ENCODE data around the gene TBC1D22A. TPM values are rescaled to one million over a fixed set of nuclear protein-coding genes. Genes with fewer than 3 reads are reported as not detected.

The TBC1D22A gene
- total RNA-seq, 1 donor from 2014 or later: 87.8 TPM

DNA sequence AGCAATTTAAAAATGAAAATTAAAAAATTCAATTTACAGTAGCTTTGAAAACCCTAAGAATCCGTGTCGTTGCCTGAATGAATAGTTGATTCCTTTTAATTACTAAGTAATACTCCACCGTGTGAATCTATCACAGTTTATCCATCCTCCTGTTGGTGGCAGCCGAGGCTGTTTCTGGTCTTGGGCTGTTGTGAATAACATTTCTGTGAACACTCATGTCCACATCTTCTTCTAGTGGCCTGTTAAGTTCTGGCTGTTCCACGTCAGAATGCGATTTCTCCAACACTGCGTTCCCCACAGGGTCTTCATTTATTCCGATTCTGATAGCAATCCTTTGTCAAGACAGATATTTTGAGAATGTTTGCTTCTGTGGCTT is 223.0 kb downstream of the TBC1D22A start:
- no peaks in the 10 kb centered on the region for H3K27me3 ChIP-seq
- no peaks in the 10 kb centered on the region for H3K4me1 ChIP-seq
- no peak for DNase-seq (ENCODE audit: low spot score in 2 of 2)
- H3K27ac ChIP-seq: no peak overlapping the region
- no peak overlapping the region for H3K4me3 ChIP-seq
- H3K36me3 ChIP-seq: peaks cover 0 to under 1% of the 10 kb centered on the region in 2 donors
- H3K9me3 ChIP-seq: no peaks in the 10 kb centered on the region
- intact Hi-C loops (cut with DNase I): no loop called here
- TF ChIP-seq, protein P1, sequence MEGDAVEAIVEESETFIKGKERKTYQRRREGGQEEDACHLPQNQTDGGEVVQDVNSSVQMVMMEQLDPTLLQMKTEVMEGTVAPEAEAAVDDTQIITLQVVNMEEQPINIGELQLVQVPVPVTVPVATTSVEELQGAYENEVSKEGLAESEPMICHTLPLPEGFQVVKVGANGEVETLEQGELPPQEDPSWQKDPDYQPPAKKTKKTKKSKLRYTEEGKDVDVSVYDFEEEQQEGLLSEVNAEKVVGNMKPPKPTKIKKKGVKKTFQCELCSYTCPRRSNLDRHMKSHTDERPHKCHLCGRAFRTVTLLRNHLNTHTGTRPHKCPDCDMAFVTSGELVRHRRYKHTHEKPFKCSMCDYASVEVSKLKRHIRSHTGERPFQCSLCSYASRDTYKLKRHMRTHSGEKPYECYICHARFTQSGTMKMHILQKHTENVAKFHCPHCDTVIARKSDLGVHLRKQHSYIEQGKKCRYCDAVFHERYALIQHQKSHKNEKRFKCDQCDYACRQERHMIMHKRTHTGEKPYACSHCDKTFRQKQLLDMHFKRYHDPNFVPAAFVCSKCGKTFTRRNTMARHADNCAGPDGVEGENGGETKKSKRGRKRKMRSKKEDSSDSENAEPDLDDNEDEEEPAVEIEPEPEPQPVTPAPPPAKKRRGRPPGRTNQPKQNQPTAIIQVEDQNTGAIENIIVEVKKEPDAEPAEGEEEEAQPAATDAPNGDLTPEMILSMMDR (IDR thresholded peaks at IDR 0.05): no peak

DNA sequence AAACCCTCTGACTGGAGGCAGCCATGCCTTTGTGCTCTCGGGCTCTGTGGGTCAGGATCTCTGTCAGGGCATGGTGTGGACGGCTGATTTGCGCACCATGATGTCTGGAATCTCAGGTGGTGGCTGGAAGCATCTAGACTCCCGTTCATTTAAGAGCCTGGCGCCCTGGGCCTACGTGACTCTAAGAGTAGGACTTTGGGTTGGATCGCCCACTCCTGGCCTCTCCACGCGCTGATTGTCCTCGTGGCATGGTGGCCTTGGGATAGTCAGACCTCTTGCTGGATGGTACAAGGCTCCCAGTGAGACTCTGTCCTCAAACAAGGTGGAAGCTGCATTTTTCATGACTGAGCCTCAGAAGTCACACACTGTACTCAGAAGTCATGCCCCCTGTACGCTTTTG is 224.3 kb downstream of the TBC1D22A start:
- no peak for DNase-seq (ENCODE audit: low spot score in 2 of 2)
- no peaks in the 10 kb centered on the region for H3K9me3 ChIP-seq
- H3K4me3 ChIP-seq: no peak overlapping the region
- TF ChIP-seq, protein P1 (IDR thresholded peaks at IDR 0.05): no peak
- intact Hi-C loops (cut with DNase I): no loop called here
- H3K4me1 ChIP-seq: no peaks in the 10 kb centered on the region
- no peak overlapping the region for H3K27ac ChIP-seq
- H3K27me3 ChIP-seq: no peaks in the 10 kb centered on the region
- H3K36me3 ChIP-seq: peaks cover 9 to 13% of the 10 kb centered on the region in 2 donors

DNA sequence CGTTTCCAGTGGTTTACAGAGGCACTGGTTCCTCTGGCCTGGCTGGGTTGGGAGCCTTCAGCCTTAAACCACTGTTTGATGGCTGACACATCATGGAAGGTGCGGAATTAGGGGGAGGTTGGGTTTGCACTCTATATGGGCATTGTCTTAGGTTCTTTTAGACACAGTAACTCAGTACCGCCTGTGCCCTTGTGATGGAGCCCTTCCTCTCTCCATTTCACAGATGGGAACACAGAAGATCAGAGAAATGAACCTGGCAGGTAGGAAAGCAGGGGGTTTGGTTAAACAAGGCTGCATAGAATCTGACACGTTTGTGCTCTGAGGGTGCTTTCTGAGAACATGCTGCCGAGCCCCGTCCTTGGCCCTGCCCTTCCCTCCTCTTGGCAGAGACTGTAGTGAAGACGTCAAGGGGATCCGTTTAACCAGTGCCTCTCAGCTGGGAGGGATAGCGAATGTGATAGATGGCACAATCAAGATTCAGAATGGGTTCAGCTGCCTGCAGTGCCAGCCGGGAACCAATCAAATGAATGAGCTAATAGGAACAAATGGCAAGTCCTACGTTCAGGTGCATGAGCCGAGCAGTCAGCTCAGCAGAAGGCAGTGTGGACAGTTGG is 228.6 kb downstream of the TBC1D22A start:
- Histone ChIP-seq H3K36me3 (peaks cover 9 to 20% of the 10 kb centered on the region in 2 donors), H3K4me3 (no peak overlapping the region), H3K27me3 (no peaks in the 10 kb centered on the region), H3K9me3 (no peaks in the 10 kb centered on the region), H3K27ac (no peak overlapping the region), H3K4me1 (no peaks in the 10 kb centered on the region)
- intact Hi-C loops (cut with DNase I): no loop called here
- no peak for DNase-seq (ENCODE audit: low spot score in 2 of 2)
- TF ChIP-seq, protein P1 (IDR thresholded peaks at IDR 0.05): no peak

DNA sequence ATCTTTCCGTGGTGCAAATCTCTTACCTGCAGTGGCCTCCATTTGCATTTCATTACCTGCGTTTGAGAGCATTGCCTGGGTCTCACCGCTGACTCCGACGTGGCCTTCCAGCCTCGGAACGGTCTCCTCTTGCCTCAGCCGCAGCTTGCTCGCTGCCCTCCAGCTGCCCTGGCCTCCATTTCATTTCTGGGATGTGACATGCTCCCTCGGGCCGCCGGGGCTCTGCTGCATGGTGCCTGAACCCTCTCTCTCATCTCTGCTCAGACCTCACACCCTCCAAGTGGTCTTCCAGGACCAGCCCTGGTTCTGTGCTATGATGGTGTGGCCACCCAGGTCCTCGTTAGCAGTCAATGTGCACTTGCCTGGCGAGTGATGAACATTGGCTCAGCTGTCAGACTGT is 229.2 kb downstream of the TBC1D22A start:
- H3K4me1 ChIP-seq: no peaks in the 10 kb centered on the region
- H3K36me3 ChIP-seq: peaks cover 9 to 21% of the 10 kb centered on the region in 2 donors
- H3K9me3 ChIP-seq: no peaks in the 10 kb centered on the region
- H3K27ac ChIP-seq: no peak overlapping the region
- no peak for DNase-seq (ENCODE audit: low spot score in 2 of 2)
- no peak overlapping the region for H3K4me3 ChIP-seq
- no peaks in the 10 kb centered on the region for H3K27me3 ChIP-seq
- intact Hi-C loops (cut with DNase I): no loop called here
- TF ChIP-seq, protein P1 (IDR thresholded peaks at IDR 0.05): no peak

DNA sequence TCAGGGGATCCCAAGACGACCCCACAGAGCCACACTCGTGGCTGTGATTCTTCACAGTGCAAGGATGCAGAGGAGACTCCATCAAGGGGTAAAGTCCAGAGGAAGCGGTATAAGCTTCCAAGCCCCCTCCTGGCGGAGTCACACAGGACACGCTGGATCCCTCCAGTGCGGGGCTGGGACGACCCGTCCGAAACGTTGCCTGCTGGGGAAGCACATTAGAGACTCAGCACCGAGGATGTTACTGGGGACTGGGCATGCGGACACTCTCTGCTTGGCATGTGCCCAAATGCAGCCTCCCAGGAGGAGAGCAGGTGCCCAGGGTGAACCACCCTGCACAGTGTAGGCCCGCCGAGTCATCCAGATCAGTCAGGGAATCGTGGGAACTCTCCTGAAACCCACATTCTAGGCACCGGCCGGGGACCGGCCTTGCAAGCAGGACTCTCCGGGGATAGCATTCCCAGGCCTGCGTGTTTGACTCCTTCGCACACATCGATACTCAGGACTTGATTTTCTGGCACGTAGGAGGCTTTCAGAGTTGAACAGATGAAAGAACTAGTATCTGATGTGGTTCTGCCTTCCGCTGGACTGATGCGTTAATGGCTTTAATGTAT is 229.8 kb downstream of the TBC1D22A start:
- no peaks in the 10 kb centered on the region for H3K9me3 ChIP-seq
- H3K36me3 ChIP-seq: peaks cover 9 to 21% of the 10 kb centered on the region in 2 donors
- TF ChIP-seq, protein P1 (IDR thresholded peaks at IDR 0.05): no peak
- no peak overlapping the region for H3K27ac ChIP-seq
- intact Hi-C loops (cut with DNase I): no loop called here
- H3K27me3 ChIP-seq: no peaks in the 10 kb centered on the region
- no peak overlapping the region for H3K4me3 ChIP-seq
- H3K4me1 ChIP-seq: no peaks in the 10 kb centered on the region
- DNase-seq (ENCODE audit: low spot score in 2 of 2): no peak

Data from ascending aorta (tissue), 2 donors.